PC-9 (cell line): ENCODE results near the gene NLRP14. TPM values are rescaled to one million over a fixed set of nuclear protein-coding genes. Genes with fewer than 3 reads are reported as not detected.
A peak's percentile ranks its signal among the peaks of the same experiment; 100 is the strongest.

Source experiments
- BruUV-seq: library from RNA; stranded (reverse); fragments of 400-500 nt; replicated peaks from 2 replicates; lab custom pipeline; 2021; lab: Mats Ljungman, UMichigan
- CTCF ChIA-PET: fragments of 300-600 bp; sonication (Branson Sonifier 250); formaldehyde crosslinking; loops from one replicate; lab custom pipeline; 2022; ENCODE audit warnings: antibody characterized with exemption; lab: Charles Lee
- POLR2A ChIA-PET: fragments of 300-600 bp; sonication (Branson Sonifier 250); formaldehyde crosslinking; loops from one replicate; lab custom pipeline; 2022; ENCODE audit warnings: antibody characterized with exemption; ENCODE audit not compliant: unreplicated experiment; lab: Charles Lee
- DNase-seq, 2 experiments: peaks; one replicate each; pipeline versions ENCODE4 v3.0.0 to v3.0.0-alpha.2; 2015 to 2022; ENCODE audit warnings: mixed read lengths in 1 of 2
- H2AFZ ChIP-seq: fragments of 200-600 bp; sonication (generic); 2 replicates; pipeline ENCODE4 v1.8.1; 2017; ENCODE audit warnings: antibody characterized with exemption
- H3F3A ChIP-seq: fragments of 200-600 bp; sonication (generic); 2 replicates; pipeline ENCODE4 v1.8.1; 2017; ENCODE audit warnings: antibody characterized with exemption, mild to moderate bottlenecking, low read depth; ENCODE audit not compliant: insufficient read depth
- H3K27ac ChIP-seq: fragments of 200-600 bp; sonication (generic); 2 replicates; pipeline ENCODE4 v1.6.1; 2016; ENCODE audit warnings: mixed run types
- H3K27me3 ChIP-seq: fragments of 200-600 bp; sonication (generic); 2 replicates; pipeline ENCODE4 v1.6.1; 2016; ENCODE audit warnings: low read depth, mixed run types; ENCODE audit not compliant: insufficient read depth
- H3K36me3 ChIP-seq: fragments of 200-600 bp; sonication (generic); 2 replicates; pipeline ENCODE4 v1.6.1; 2016; ENCODE audit warnings: low read depth, mixed run types
- H3K4me1 ChIP-seq: fragments of 200-600 bp; sonication (generic); replicated peaks from 2 replicates; pipeline ENCODE4 v1.6.1; 2016; ENCODE audit warnings: mixed run types; ENCODE audit not compliant: insufficient read depth
- H3K4me2 ChIP-seq: fragments of 200-600 bp; sonication (generic); 2 replicates; pipeline ENCODE4 v1.6.1; 2017; ENCODE audit warnings: mixed run types
- H3K4me3 ChIP-seq: fragments of 200-600 bp; sonication (generic); 2 replicates; pipeline ENCODE4 v1.6.1; 2016; ENCODE audit warnings: mixed run types
- H3K79me2 ChIP-seq: fragments of 200-600 bp; sonication (generic); 2 replicates; pipeline ENCODE4 v1.6.1; 2017; ENCODE audit warnings: low read depth, mixed run types
- H3K9me2 ChIP-seq: fragments of 200-600 bp; sonication (generic); 2 replicates; pipeline ENCODE4 v1.8.1; 2017; ENCODE audit warnings: mild to moderate bottlenecking; ENCODE audit not compliant: insufficient read depth
- H3K9me3 ChIP-seq: fragments of 200-600 bp; sonication (generic); 2 replicates; pipeline ENCODE4 v1.8.1; 2016; ENCODE audit warnings: low read depth; ENCODE audit not compliant: insufficient read depth
- H4K20me1 ChIP-seq: fragments of 200-600 bp; sonication (generic); 2 replicates; pipeline ENCODE4 v1.8.1; 2017; ENCODE audit not compliant: insufficient read depth
- CTCF ChIP-seq: fragments of 200-600 bp; sonication (generic); conservative IDR thresholded peaks from 2 replicates; pipeline ENCODE4 v1.6.1; 2017; ENCODE audit warnings: mixed run types, antibody characterized with exemption, mild to moderate bottlenecking, moderate library complexity
- EZH2 ChIP-seq: fragments of 200-600 bp; sonication (generic); IDR thresholded peaks from 2 replicates; pipeline ENCODE4 v1.8.0; 2017; ENCODE audit warnings: antibody characterized with exemption, low read depth
- intact Hi-C: fragments of 100-400 bp; cut with micrococcal nuclease; formaldehyde crosslinking; loops from one replicate; pipeline ENCODE4 v1.10.0; 2022; ENCODE audit not compliant: unreplicated experiment
- total RNA-seq: library from RNA; stranded (reverse); gene quantifications from 2 replicates; pipeline ENCODE4 v1.2.3, GENCODE V29; 2021

The NLRP14 gene
- total RNA-seq, 1 experiment from 2014 or later: not detected

- Histone ChIP-seq H3K9me2 (no peaks in the 10 kb centered on the region), H3F3A (no peaks in the 10 kb centered on the region), H3K9me3 (no peaks in the 10 kb centered on the region), H3K4me2 (no peak overlapping the region), H3K4me3 (no peak overlapping the region), H3K79me2 (no peaks in the 10 kb centered on the region), H3K27me3 (no peaks in the 10 kb centered on the region), H2AFZ (no peak overlapping the region), H3K36me3 (no peaks in the 10 kb centered on the region), H3K4me1 (no peaks in the 10 kb centered on the region), H4K20me1 (no peaks in the 10 kb centered on the region), H3K27ac (no peak overlapping the region)
- ChIA-PET CTCF (no interaction called here), POLR2A (no interaction called here)
- intact Hi-C loops: loop anchor here (2.0 kb wide), 1 partner anchor 1000 kb away; no protein-coding TSS in a partner anchor
- DNase-seq: no peak
- peak; percentile 71 for TF ChIP-seq CTCF
- no peak for TF ChIP-seq EZH2
- BruUV-seq: no TSS peak
Measured at GRCh38 chr11:7098235-7098832, 78.1 kb downstream of the NLRP14 start.

GRCh38 chr11:7115780-7116179 lies 95.5 kb downstream of the NLRP14 start:
- H4K20me1 ChIP-seq: no peaks in the 10 kb centered on the region
- H3K4me2 ChIP-seq: no peak overlapping the region
- BruUV-seq: no TSS peak
- H3K79me2 ChIP-seq: no peaks in the 10 kb centered on the region
- H3K4me1 ChIP-seq: no peaks in the 10 kb centered on the region
- ChIA-PET CTCF (no interaction called here), POLR2A (no interaction called here)
- no peaks in the 10 kb centered on the region for H3K36me3 ChIP-seq
- H2AFZ ChIP-seq: no peak overlapping the region
- no peaks in the 10 kb centered on the region for H3K27me3 ChIP-seq
- H3K9me3 ChIP-seq: no peaks in the 10 kb centered on the region
- H3K27ac ChIP-seq: no peak overlapping the region
- DNase-seq: no peak
- no peaks in the 10 kb centered on the region for H3F3A ChIP-seq
- H3K9me2 ChIP-seq: no peaks in the 10 kb centered on the region
- H3K4me3 ChIP-seq: no peak overlapping the region
- intact Hi-C loops: no loop called here
- no peak for TF ChIP-seq CTCF
- no peak for TF ChIP-seq EZH2

DNA sequence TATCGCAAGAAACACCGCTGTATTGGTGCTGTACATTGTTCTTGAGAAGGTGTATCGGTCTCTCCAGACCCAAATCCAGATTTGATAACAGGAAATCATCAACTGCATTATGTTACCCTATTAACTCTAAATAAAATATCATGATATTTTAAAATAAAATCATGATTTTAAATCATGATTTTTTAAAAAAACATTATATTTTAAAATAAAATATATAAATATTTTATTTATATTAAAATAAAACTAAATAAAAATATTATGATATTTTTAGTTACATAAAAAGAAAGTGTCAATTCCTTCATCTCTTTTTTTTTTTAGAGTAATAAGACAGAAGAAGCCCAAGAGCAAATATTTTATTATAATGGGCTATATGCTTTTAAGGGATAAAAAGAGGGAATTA lies 96.1 kb downstream of the NLRP14 start:
- CTCF ChIA-PET: no interaction called here
- Histone ChIP-seq H3K27me3 (no peaks in the 10 kb centered on the region), H3K9me3 (no peaks in the 10 kb centered on the region), H3K9me2 (no peaks in the 10 kb centered on the region), H3K4me1 (no peaks in the 10 kb centered on the region), H4K20me1 (no peaks in the 10 kb centered on the region), H3F3A (no peaks in the 10 kb centered on the region), H2AFZ (no peak overlapping the region), H3K27ac (no peak overlapping the region), H3K4me3 (no peak overlapping the region), H3K79me2 (no peaks in the 10 kb centered on the region), H3K4me2 (no peak overlapping the region), H3K36me3 (no peaks in the 10 kb centered on the region)
- TF ChIP-seq EZH2: no peak
- TF ChIP-seq CTCF: no peak
- no TSS peak for BruUV-seq
- POLR2A ChIA-PET: no interaction called here
- DNase-seq: no peak
- intact Hi-C loops: no loop called here

Other genes with a start within 250 kb of the NLRP14 start
- gene OR2AG2, start 248.5 kb upstream of the NLRP14 start, total RNA-seq: 0.11 and 0.25 TPM in 2 replicates
- gene OR2AG1, start 237.5 kb upstream of the NLRP14 start, total RNA-seq: not detected in 2 replicates
- 0.48 TPM in 1 of 2 replicates, not detected in the other for gene OR6A2, start 220.8 kb upstream of the NLRP14 start, total RNA-seq
- gene OR10A5, start 174.8 kb upstream of the NLRP14 start, total RNA-seq: not detected in 2 replicates
- not detected in 2 replicates for gene OR10A2, start 157.4 kb upstream of the NLRP14 start, total RNA-seq
- not detected in 2 replicates for gene OR10A4, start 143.9 kb upstream of the NLRP14 start, total RNA-seq
- gene OR2D2, start 128.0 kb upstream of the NLRP14 start, total RNA-seq: not detected in 2 replicates
- not detected in 2 replicates for gene OR2D3, start 99.5 kb upstream of the NLRP14 start, total RNA-seq
- 2.0 and 2.6 TPM in 2 replicates for gene ZNF215, start 94.1 kb upstream of the NLRP14 start, total RNA-seq
- 0.55 and 1.4 TPM in 2 replicates for gene ZNF214, start 133 bp upstream of the NLRP14 start, total RNA-seq
- gene RBMXL2, start 68.5 kb downstream of the NLRP14 start, total RNA-seq: not detected in 2 replicates
- not detected in 2 replicates for gene SYT9, start 231.4 kb downstream of the NLRP14 start, total RNA-seq